K562 (cell line): ENCODE results near the gene C11orf52. TPM values are rescaled to one million over a fixed set of nuclear protein-coding genes. Genes with fewer than 3 reads are reported as not detected.

Experiments
- AFF1 ChIP-seq, 2 experiments: fragments of 450-650 bp; IDR thresholded peaks; 2 replicates each; pipeline ENCODE4 v1.6.1; 2018; ENCODE audit warnings: mild to moderate bottlenecking in 2 of 2, low read depth in 1 of 2; ENCODE audit not compliant: partially characterized antibody in 2 of 2
- BRD4 ChIP-seq: fragments of 200-600 bp; sonication (generic); IDR thresholded peaks from 2 replicates; pipeline ENCODE4 v1.6.1; 2017; ENCODE audit warnings: inconsistent platforms
- ETS1 ChIP-seq: conservative IDR thresholded peaks from 2 replicates; pipeline ENCODE4 v1.6.1; 2011; ENCODE audit warnings: low read depth, mild to moderate bottlenecking, low read length; ENCODE audit not compliant: control insufficient read depth
- ETV6 ChIP-seq, 3 experiments: fragments of 150-350 bp in 1 of 3; sonication (generic) in 1 of 3; formaldehyde crosslinking in 1 of 3; IDR thresholded peaks; 2 replicates each; pipeline versions ENCODE4 v1.6.1 to v1.8.0; 2014 to 2022; ENCODE audit warnings: borderline replicate concordance in 2 of 3, low read depth in 2 of 3, antibody characterized with exemption in 1 of 3, low read length in 1 of 3, mild to moderate bottlenecking in 1 of 3, missing genetic modification reagents in 1 of 3
- FUS ChIP-seq: fragments of 200-400 bp; formaldehyde crosslinking; optimal IDR thresholded peaks from 2 replicates; pipeline ENCODE3; 2017; ENCODE audit warnings: low read depth, low read length
- HDAC8 ChIP-seq: fragments of 450-650 bp; IDR thresholded peaks from 2 replicates; pipeline ENCODE4 v1.6.1; 2016; ENCODE audit warnings: mild to moderate bottlenecking, missing genetic modification characterization, moderate library complexity, missing compliant biosample characterization
- NR3C1 ChIP-seq: sonication (generic); formaldehyde crosslinking; IDR thresholded peaks from 2 replicates; pipeline ENCODE4 v1.8.1; 2022; ENCODE audit warnings: missing genetic modification reagents
- REST ChIP-seq, 2 experiments: fragments of 450-650 bp; formaldehyde crosslinking in 1 of 2; IDR thresholded peaks; 2 replicates each; pipeline versions ENCODE4 v1.4.0 to v1.6.1; 2014 to 2020; ENCODE audit warnings: mild to moderate bottlenecking in 2 of 2, borderline replicate concordance in 1 of 2, low read depth in 1 of 2
- RUNX1 ChIP-seq: sonication (generic); IDR thresholded peaks from 2 replicates; pipeline ENCODE4 v1.6.1; 2016; ENCODE audit warnings: antibody characterized with exemption, low read depth
- TAL1 ChIP-seq: fragments of 450-650 bp; IDR thresholded peaks from 2 replicates; pipeline ENCODE4 v1.6.1; 2016; ENCODE audit warnings: mild to moderate bottlenecking
- ZNF41 ChIP-seq: fragments of 250-450 bp; sonication (Bioruptor Pico); conservative IDR thresholded peaks from 2 replicates; pipeline ENCODE4 v1.4.0; 2020; ENCODE audit warnings: mild to moderate bottlenecking
- polyA plus RNA-seq, 8 experiments: library from polyadenylated mRNA; depleted of rRNA in 4 of 8; stranded (reverse) in 5 of 8; unstranded in 3 of 8; fragments of >200 nt; fragmentation: Nextera tagmentation in 2 of 8; fragmentation: Illumina TruSeq in 1 of 8; extraction: Ambion mirVana in 2 of 8; extraction: Trizol in 1 of 8; gene quantifications; 2 replicates each; pipeline versions ENCODE4 v1.2.1 to v1.2.3, GENCODE V29; 2011 to 2014; ENCODE audit warnings: inconsistent platforms in 1 of 8, missing spikeins in 1 of 8
- total RNA-seq, 7 experiments: library from RNA; depleted of rRNA in 6 of 7; stranded (reverse); fragments of >200 nt in 6 of 7; fragmentation: Illumina TruSeq in 2 of 7; extraction: Trizol in 2 of 7; gene quantifications; 2 replicates each; pipeline versions ENCODE4 v1.2.1 to v1.2.3, GENCODE V29; 2011 to 2021; ENCODE audit warnings: low replicate concordance in 1 of 7

The C11orf52 gene
- total and polyA plus RNA-seq, 9 of the 15 experiments (the other 6 are each of a cell fraction or from before 2014, with no cell fraction given), result 0.29 to 2.9 (median 1.0) TPM

GRCh38 chr11:111926505-111927391, 8.0 kb downstream of the C11orf52 start (continued):
- TF ChIP-seq AFF1 (IDR thresholded peaks at IDR 0.05; ENCODE audit: low read depth in 1 of 2, partially characterized antibody in 2 of 2), result peak in 1 of 2 experiments; percentile 26
- no peak for TF ChIP-seq TAL1
- no peak for TF ChIP-seq RUNX1
- TF ChIP-seq BRD4, result no peak
- no peak for TF ChIP-seq NR3C1
- no peak for TF ChIP-seq FUS
- TF ChIP-seq ETS1, result 0 out of 2 replicates have a peak, but pooled peaks have one; percentile 40
- TF ChIP-seq ETV6 (IDR thresholded peaks at IDR 0.05; ENCODE audit: borderline replicate concordance in 1 of 2, low read depth in 2 of 2, low read length in 1 of 2), result no peak
- no peak for TF ChIP-seq ETV6 (CRISPR knock-in tag; IDR thresholded peaks at IDR 0.05; ENCODE audit: borderline replicate concordance)
- TF ChIP-seq REST (IDR thresholded peaks at IDR 0.05; ENCODE audit: borderline replicate concordance), result peak; percentile 100
- no peak for TF ChIP-seq REST (CRISPR knock-in tag; IDR thresholded peaks at IDR 0.05; ENCODE audit: low read depth)
- TF ChIP-seq ZNF41 (CRISPR knock-in tag), result no peak
- no peak for TF ChIP-seq HDAC8 (tag)
